SU-DHL-6 (cell line): ENCODE results near the gene SOBP.
A peak's percentile ranks its signal among the peaks of the same experiment; 100 is the strongest.

Experiments used
- H2AFZ ChIP-seq: fragments of 200-600 bp; sonication (generic); 2 replicates; pipeline ENCODE4 v1.6.1; 2014; ENCODE audit warnings: low read depth, mild to moderate bottlenecking, moderate library complexity, mixed read lengths, antibody characterized with exemption, low read length; ENCODE audit not compliant: severe bottlenecking
- H3F3A ChIP-seq: fragments of 200-600 bp; shearing (Covaris generic); 2 replicates; pipeline ENCODE4 v1.6.0; 2016; ENCODE audit warnings: antibody characterized with exemption, mild to moderate bottlenecking; ENCODE audit not compliant: insufficient read depth
- H3K27ac ChIP-seq: fragments of 200-600 bp; sonication (generic); 2 replicates; pipeline ENCODE4 v1.5.1; 2016; ENCODE audit warnings: low read depth, mild to moderate bottlenecking, low read length, moderate library complexity, mixed read lengths
- H3K27me3 ChIP-seq: fragments of 200-600 bp; sonication (generic), shearing (Covaris generic); 2 replicates; pipeline ENCODE4 v1.6.0; 2014; ENCODE audit warnings: mild to moderate bottlenecking, low read length
- H3K36me3 ChIP-seq: fragments of 200-600 bp; sonication (generic); 2 replicates; pipeline ENCODE4 v1.6.1; 2014; ENCODE audit warnings: mild to moderate bottlenecking, low read length, mixed read lengths
- H3K4me2 ChIP-seq: fragments of 300-600, 200-600 bp; shearing (Covaris generic), sonication (generic); 2 replicates; pipeline ENCODE4 v1.6.0; 2014; ENCODE audit warnings: low read length, low read depth, mild to moderate bottlenecking; ENCODE audit not compliant: poor library complexity, severe bottlenecking
- H3K4me3 ChIP-seq: fragments of 200-600 bp; sonication (generic); 2 replicates; pipeline ENCODE4 v1.5.1; 2014; ENCODE audit warnings: antibody characterized with exemption, low read length, mild to moderate bottlenecking, mixed read lengths; ENCODE audit not compliant: insufficient read depth, poor library complexity, severe bottlenecking
- H3K79me2 ChIP-seq: fragments of 200-600 bp; sonication (generic); 2 replicates; pipeline ENCODE4 v1.6.1; 2014; ENCODE audit warnings: mild to moderate bottlenecking, low read length, moderate library complexity; ENCODE audit not compliant: insufficient read depth
- H3K9ac ChIP-seq: fragments of 200-600 bp; sonication (generic); 2 replicates; pipeline ENCODE4 v1.7.0; 2014; ENCODE audit warnings: mild to moderate bottlenecking, low read length
- H3K9me2 ChIP-seq: fragments of 200-600 bp; sonication (generic); replicated peaks from 2 replicates; pipeline ENCODE4 v1.6.1; 2014; ENCODE audit warnings: low read length; ENCODE audit not compliant: insufficient read depth
- H3K9me3 ChIP-seq: fragments of 200-600 bp; sonication (generic); 2 replicates; pipeline ENCODE4 v1.6.1; 2014; ENCODE audit warnings: low read length, mixed read lengths; ENCODE audit not compliant: insufficient read depth
- H4K20me1 ChIP-seq: fragments of 200-600 bp; sonication (generic); 2 replicates; pipeline ENCODE4 v1.6.1; 2014; ENCODE audit warnings: low read depth, mild to moderate bottlenecking, antibody characterized with exemption, low read length, moderate library complexity, mixed read lengths
- EZH2phosphoT487 ChIP-seq: fragments of 200-600 bp; sonication (generic), shearing (Covaris generic); conservative IDR thresholded peaks from 2 replicates; pipeline ENCODE4 v1.6.1; 2018; ENCODE audit warnings: mild to moderate bottlenecking, antibody characterized with exemption, low read length, moderate library complexity, mixed read lengths
- TF ChIP-seq, protein P1 (sequence below): fragments of 200-600 bp; sonication (generic); IDR thresholded peaks from one replicate; pipeline ENCODE4 v1.5.1; 2017; ENCODE audit warnings: antibody characterized with exemption, mild to moderate bottlenecking, low read length, moderate library complexity; ENCODE audit not compliant: insufficient read depth, poor library complexity, severe bottlenecking

SOBP gene

GRCh38 chr6:107704347-107705013 is 214.6 kb downstream of the SOBP start:
- Histone ChIP-seq H3F3A (no peaks in the 10 kb centered on the region), H3K79me2 (no peaks in the 10 kb centered on the region), H3K9me3 (no peaks in the 10 kb centered on the region), H2AFZ (no peak overlapping the region), H3K27ac (no peak overlapping the region), H3K9me2 (no peaks in the 10 kb centered on the region), H4K20me1 (no peaks in the 10 kb centered on the region), H3K36me3 (no peaks in the 10 kb centered on the region), H3K4me3 (no peak overlapping the region), H3K27me3 (no peaks in the 10 kb centered on the region), H3K9ac (no peak overlapping the region), H3K4me2 (no peak overlapping the region)
- TF ChIP-seq, protein P1, sequence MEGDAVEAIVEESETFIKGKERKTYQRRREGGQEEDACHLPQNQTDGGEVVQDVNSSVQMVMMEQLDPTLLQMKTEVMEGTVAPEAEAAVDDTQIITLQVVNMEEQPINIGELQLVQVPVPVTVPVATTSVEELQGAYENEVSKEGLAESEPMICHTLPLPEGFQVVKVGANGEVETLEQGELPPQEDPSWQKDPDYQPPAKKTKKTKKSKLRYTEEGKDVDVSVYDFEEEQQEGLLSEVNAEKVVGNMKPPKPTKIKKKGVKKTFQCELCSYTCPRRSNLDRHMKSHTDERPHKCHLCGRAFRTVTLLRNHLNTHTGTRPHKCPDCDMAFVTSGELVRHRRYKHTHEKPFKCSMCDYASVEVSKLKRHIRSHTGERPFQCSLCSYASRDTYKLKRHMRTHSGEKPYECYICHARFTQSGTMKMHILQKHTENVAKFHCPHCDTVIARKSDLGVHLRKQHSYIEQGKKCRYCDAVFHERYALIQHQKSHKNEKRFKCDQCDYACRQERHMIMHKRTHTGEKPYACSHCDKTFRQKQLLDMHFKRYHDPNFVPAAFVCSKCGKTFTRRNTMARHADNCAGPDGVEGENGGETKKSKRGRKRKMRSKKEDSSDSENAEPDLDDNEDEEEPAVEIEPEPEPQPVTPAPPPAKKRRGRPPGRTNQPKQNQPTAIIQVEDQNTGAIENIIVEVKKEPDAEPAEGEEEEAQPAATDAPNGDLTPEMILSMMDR: peak; percentile 82
- no peak for TF ChIP-seq EZH2phosphoT487

- Histone ChIP-seq H3K4me3 (no peak overlapping the region), H3K9me2 (no peaks in the 10 kb centered on the region), H4K20me1 (no peaks in the 10 kb centered on the region), H3K4me2 (no peak overlapping the region), H3K36me3 (no peaks in the 10 kb centered on the region), H3K27ac (no peak overlapping the region), H3F3A (no peaks in the 10 kb centered on the region), H3K9me3 (no peaks in the 10 kb centered on the region), H3K9ac (no peak overlapping the region), H3K79me2 (no peaks in the 10 kb centered on the region), H3K27me3 (no peaks in the 10 kb centered on the region), H2AFZ (no peak overlapping the region)
- TF ChIP-seq, protein P1: no peak
- TF ChIP-seq EZH2phosphoT487: no peak
Observed at GRCh38 chr6:107706516-107707115, 216.7 kb downstream of the SOBP start.

DNA sequence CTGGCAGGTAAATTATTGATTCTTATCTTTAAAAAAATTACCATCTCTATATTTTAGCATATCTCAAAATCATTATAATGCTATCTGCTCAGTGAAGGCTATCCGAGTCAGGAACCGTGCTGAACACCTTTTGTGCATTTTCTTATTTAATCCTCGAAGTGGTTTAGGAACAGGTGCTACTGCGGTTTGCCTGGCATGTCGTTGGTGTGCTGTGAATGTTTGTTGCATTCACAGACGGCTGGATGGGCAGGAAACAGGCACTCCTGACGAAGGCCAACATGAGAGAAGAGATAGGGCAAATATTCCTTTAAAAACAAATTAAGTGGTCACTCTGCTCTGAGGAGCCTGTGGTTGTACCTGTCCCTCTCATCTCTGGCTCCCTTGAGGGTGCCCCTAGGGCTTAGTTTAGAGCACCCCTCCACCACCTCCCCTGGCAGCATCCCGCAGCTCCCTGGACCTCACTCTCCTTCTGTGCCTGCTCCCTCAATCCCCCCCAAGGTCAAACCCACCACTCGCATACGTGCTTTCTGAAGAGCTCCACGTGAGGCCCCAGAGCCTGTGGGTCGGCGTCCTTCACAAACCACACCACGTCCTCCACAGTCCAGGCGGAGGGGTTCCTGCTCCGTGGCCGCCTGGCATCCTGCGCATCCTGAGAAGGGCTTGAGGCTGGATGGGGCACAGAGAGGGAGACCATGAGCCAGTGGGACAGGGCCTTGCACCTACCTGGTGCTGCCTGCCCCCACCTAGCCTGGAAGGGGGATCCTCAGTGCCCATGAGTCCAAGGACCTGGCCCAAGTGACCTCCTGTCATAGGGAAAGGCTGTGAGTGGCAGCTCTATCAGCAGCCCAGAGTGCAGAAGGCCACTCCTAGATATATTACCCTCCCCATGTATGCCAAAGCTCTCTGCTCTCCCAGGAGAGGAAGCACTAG is 217.7 kb downstream of the SOBP start:
- H3K4me3 ChIP-seq: no peak overlapping the region
- H2AFZ ChIP-seq: no peak overlapping the region
- H3K9ac ChIP-seq: no peak overlapping the region
- no peaks in the 10 kb centered on the region for H3F3A ChIP-seq
- no peak overlapping the region for H3K4me2 ChIP-seq
- H3K9me2 ChIP-seq: no peaks in the 10 kb centered on the region
- H4K20me1 ChIP-seq: no peaks in the 10 kb centered on the region
- TF ChIP-seq, protein P1: no peak
- no peak for TF ChIP-seq EZH2phosphoT487
- H3K9me3 ChIP-seq: no peaks in the 10 kb centered on the region
- H3K79me2 ChIP-seq: no peaks in the 10 kb centered on the region
- H3K36me3 ChIP-seq: no peaks in the 10 kb centered on the region
- H3K27me3 ChIP-seq: no peaks in the 10 kb centered on the region
- no peak overlapping the region for H3K27ac ChIP-seq
